Skeletal muscle cell (primary cell): ENCODE results near the gene DLD.
"Not testable (repeated sequence)": the region's sequence is repeated elsewhere in the genome, so short reads cannot be mapped to it uniquely, and the experiment has no call there.

Source experiments
- DNase-seq: peaks from one replicate; pipeline ENCODE4 v3.0.0-alpha.2; 2010; ENCODE audit warnings: low read depth
- H3K4me3 ChIP-seq: 2 replicates; pipeline ENCODE4 v1.5.1; 2011; ENCODE audit warnings: low read depth, mild to moderate bottlenecking, control low read depth, low read length, moderate library complexity

The DLD gene

GRCh38 chr7:107937531-107937930, 46.5 kb downstream of the DLD start:
- H3K4me3 ChIP-seq = no peak overlapping the region
- DNase-seq = no peak

- DNase-seq = no peak
- H3K4me3 ChIP-seq = no peak overlapping the region
Observed at GRCh38 chr7:107938456-107939250, 47.7 kb downstream of the DLD start.

GRCh38 chr7:107939573-107940489, 48.8 kb downstream of the DLD start:
- no peak overlapping the region for H3K4me3 ChIP-seq
- DNase-seq = peak; percentile 56

- H3K4me3 ChIP-seq = no peak overlapping the region
- no peak for DNase-seq
Observed at GRCh38 chr7:107940951-107941350, 50.0 kb downstream of the DLD start.

- DNase-seq = no peak
- H3K4me3 ChIP-seq = no peak overlapping the region
Observed at GRCh38 chr7:107943018-107943417, 52.0 kb downstream of the DLD start.

GRCh38 chr7:107944411-107945169, 53.6 kb downstream of the DLD start:
- no peak overlapping the region for H3K4me3 ChIP-seq
- no peak for DNase-seq

GRCh38 chr7:107945332-107945731, 54.3 kb downstream of the DLD start:
- H3K4me3 ChIP-seq = no peak overlapping the region
- no peak for DNase-seq

- DNase-seq = no peak
Observed at GRCh38 chr7:107946451-107946850, 55.5 kb downstream of the DLD start.

GRCh38 chr7:107946881-107947280, 55.9 kb downstream of the DLD start:
- no peak overlapping the region for H3K4me3 ChIP-seq
- DNase-seq = no peak

More at GRCh38 chr7:107946451-107946850, 55.5 kb downstream of the DLD start:
- no peak overlapping the region for H3K4me3 ChIP-seq

- no peak overlapping the region for H3K4me3 ChIP-seq
- DNase-seq = peak; percentile 79
Observed at GRCh38 chr7:107948645-107949442, 57.9 kb downstream of the DLD start.

GRCh38 chr7:107949443-107949935, 58.5 kb downstream of the DLD start:
- no peak overlapping the region for H3K4me3 ChIP-seq
- no peak for DNase-seq

- no peak overlapping the region for H3K4me3 ChIP-seq
- DNase-seq = no peak
Observed at GRCh38 chr7:107951172-107951787, 60.3 kb downstream of the DLD start.

GRCh38 chr7:107951896-107952295, 60.9 kb downstream of the DLD start:
- no peak for DNase-seq
- no peak overlapping the region for H3K4me3 ChIP-seq

GRCh38 chr7:107953265-107953923, 62.4 kb downstream of the DLD start:
- no peak overlapping the region for H3K4me3 ChIP-seq
- no peak for DNase-seq

GRCh38 chr7:107953924-107954303, 62.9 kb downstream of the DLD start:
- no peak overlapping the region for H3K4me3 ChIP-seq
- DNase-seq = no peak

GRCh38 chr7:107955394-107955793, 64.4 kb downstream of the DLD start:
- H3K4me3 ChIP-seq = no peak overlapping the region

GRCh38 chr7:107956950-107957349, 66.0 kb downstream of the DLD start:
- not testable (repeated sequence) for H3K4me3 ChIP-seq, DNase-seq

More at GRCh38 chr7:107955394-107955793, 64.4 kb downstream of the DLD start:
- DNase-seq = no peak

GRCh38 chr7:107957436-107957835, 66.5 kb downstream of the DLD start:
- DNase-seq = no peak
- no peak overlapping the region for H3K4me3 ChIP-seq
